ENCODE data around the gene FAM135A. TPM values are rescaled to one million over a fixed set of nuclear protein-coding genes. Genes with fewer than 3 reads are reported as not detected.

Gene FAM135A
- total and polyA plus RNA-seq, 2 of the 4 experiments (the other 2 are of a cell fraction) = 2.2 to 7.9 TPM

DNA sequence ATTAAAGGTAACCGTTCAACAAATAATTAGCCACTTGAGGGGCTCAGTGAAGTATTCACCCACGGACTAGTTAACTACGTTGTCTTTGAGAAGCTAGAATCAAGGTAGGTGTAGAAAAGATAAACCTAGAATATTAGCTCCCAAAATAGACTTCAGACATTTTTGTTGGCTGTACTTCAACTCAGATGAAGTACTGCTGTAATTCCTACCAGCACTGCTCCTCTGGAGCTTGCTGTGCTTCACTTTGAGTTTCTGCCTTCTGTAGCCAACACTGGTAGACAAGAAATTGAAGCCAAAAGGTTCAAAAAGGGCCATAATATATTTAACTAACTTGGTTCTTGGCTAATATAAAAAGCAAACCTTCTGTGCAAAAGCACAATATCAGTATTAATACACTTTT is 134.6 kb downstream of the FAM135A start:
- intact Hi-C loops (cut with micrococcal nuclease) = loop anchor here (1.0 to 5.0 kb wide), 3 partner anchors 139 to 409 kb away; partner anchors contain the start of gene B3GAT2
- H2BK15ac ChIP-seq (ENCODE audit: low read depth, low read length) = no peak overlapping the region

More for the DNA sequence above, 134.6 kb downstream of the FAM135A start:
- H2AK9ac ChIP-seq (replicated peaks; ENCODE audit: low read depth, low read length, poor library complexity) = no peak overlapping the region
- H2BK120ac ChIP-seq (ENCODE audit: low read depth, low read length) = no peak overlapping the region
- dilution Hi-C loops (cut with HindIII; ENCODE audit: low sequenced_read_pairs, unreplicated experiment) = no loop called here
- no peaks in the 10 kb centered on the region for H3K9me1 ChIP-seq (ENCODE audit: insufficient read depth, low read length)
- no peak overlapping the region for H3K56ac ChIP-seq (ENCODE audit: extremely low read depth, insufficient read depth, low read length)
- no peak overlapping the region for H3K23ac ChIP-seq (ENCODE audit: low read depth, low read length)
- H4K20me1 ChIP-seq (ENCODE audit: insufficient read depth, low read length) = no peaks in the 10 kb centered on the region
- TF ChIP-seq, protein P1, sequence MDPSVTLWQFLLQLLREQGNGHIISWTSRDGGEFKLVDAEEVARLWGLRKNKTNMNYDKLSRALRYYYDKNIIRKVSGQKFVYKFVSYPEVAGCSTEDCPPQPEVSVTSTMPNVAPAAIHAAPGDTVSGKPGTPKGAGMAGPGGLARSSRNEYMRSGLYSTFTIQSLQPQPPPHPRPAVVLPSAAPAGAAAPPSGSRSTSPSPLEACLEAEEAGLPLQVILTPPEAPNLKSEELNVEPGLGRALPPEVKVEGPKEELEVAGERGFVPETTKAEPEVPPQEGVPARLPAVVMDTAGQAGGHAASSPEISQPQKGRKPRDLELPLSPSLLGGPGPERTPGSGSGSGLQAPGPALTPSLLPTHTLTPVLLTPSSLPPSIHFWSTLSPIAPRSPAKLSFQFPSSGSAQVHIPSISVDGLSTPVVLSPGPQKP (IDR thresholded peaks at IDR 0.05; ENCODE audit: borderline replicate concordance, low read depth, low read length) = no peak
- no peak for TF ChIP-seq POLR2A (IDR thresholded peaks at IDR 0.05; ENCODE audit: low read depth, low read length)
- TF ChIP-seq CHD1 (IDR thresholded peaks at IDR 0.05; ENCODE audit: low read depth, low read length) = no peak
- no peak for TF ChIP-seq FOS (IDR thresholded peaks at IDR 0.05; ENCODE audit: low read depth, low read length)
- no peak for TF ChIP-seq RAD21 (IDR thresholded peaks at IDR 0.05; ENCODE audit: low read length)
- no peak for TF ChIP-seq MAZ (IDR thresholded peaks at IDR 0.05; ENCODE audit: borderline replicate concordance, low read depth, low read length)
- no peak for TF ChIP-seq RFX5 (IDR thresholded peaks at IDR 0.05; ENCODE audit: low read depth, low read length)
- TF ChIP-seq CEBPB (IDR thresholded peaks at IDR 0.05; ENCODE audit: low read depth, low read length) = no peak
- TF ChIP-seq MXI1 (IDR thresholded peaks at IDR 0.05; ENCODE audit: borderline replicate concordance, low read depth, low read length) = no peak
- no peak for TF ChIP-seq MAFK (IDR thresholded peaks at IDR 0.05; ENCODE audit: low read depth, low read length)
- TF ChIP-seq NFE2L2 (IDR thresholded peaks at IDR 0.05; ENCODE audit: low read depth, low read length) = no peak
- TF ChIP-seq, protein P2, sequence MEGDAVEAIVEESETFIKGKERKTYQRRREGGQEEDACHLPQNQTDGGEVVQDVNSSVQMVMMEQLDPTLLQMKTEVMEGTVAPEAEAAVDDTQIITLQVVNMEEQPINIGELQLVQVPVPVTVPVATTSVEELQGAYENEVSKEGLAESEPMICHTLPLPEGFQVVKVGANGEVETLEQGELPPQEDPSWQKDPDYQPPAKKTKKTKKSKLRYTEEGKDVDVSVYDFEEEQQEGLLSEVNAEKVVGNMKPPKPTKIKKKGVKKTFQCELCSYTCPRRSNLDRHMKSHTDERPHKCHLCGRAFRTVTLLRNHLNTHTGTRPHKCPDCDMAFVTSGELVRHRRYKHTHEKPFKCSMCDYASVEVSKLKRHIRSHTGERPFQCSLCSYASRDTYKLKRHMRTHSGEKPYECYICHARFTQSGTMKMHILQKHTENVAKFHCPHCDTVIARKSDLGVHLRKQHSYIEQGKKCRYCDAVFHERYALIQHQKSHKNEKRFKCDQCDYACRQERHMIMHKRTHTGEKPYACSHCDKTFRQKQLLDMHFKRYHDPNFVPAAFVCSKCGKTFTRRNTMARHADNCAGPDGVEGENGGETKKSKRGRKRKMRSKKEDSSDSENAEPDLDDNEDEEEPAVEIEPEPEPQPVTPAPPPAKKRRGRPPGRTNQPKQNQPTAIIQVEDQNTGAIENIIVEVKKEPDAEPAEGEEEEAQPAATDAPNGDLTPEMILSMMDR (conservative IDR thresholded peaks at IDR 0.05; ENCODE audit: low read depth, low read length) = no peak
- no peak for TF ChIP-seq BHLHE40 (IDR thresholded peaks at IDR 0.05; ENCODE audit: low read depth, low read length)
- ChIA-PET POLR2A (ENCODE audit: unreplicated experiment) (no interaction called here), CTCF (interaction anchor here (1.2 kb wide), 1 partner anchor 19 kb away, joined by 6 read pairs; the partner anchor contains the start of gene SDHAF4)
- no peak overlapping the region for H2AK5ac ChIP-seq (ENCODE audit: low read depth, low read length)
- H3K14ac ChIP-seq (replicated peaks; ENCODE audit: low read depth, low read length) = no peak overlapping the region
- ATAC-seq (ENCODE audit: low read depth) (no peak), DNase-seq (no peak)
- H4K5ac ChIP-seq (ENCODE audit: low read depth, low read length) = no peak overlapping the region
- no peak overlapping the region for H2AFZ ChIP-seq (replicated peaks; ENCODE audit: low read length, poor library complexity)
- H3K4me3 ChIP-seq (ENCODE audit: insufficient read depth, low read depth, low read length) = no peak overlapping the region
- H3K27me3 ChIP-seq (ENCODE audit: control insufficient read depth, insufficient read depth, low read length) = no peaks in the 10 kb centered on the region
- H3K36me3 ChIP-seq (ENCODE audit: control insufficient read depth, insufficient read depth, low read length) = no peaks in the 10 kb centered on the region
- H2BK20ac ChIP-seq (ENCODE audit: low read depth, low read length) = no peak overlapping the region
- BruUV-seq (replicated peaks) = no TSS peak
- H3K9ac ChIP-seq (ENCODE audit: low read depth, low read length) = no peak overlapping the region
- no peak overlapping the region for H3K27ac ChIP-seq (ENCODE audit: insufficient read depth, low read length)
- no CpG with 5 or more reads among the region's 3 CpGs for WGBS, 2 experiments (ENCODE audit: extremely low coverage in 2 of 2, insufficient read length in 1 of 2)
- H3K18ac ChIP-seq (ENCODE audit: low read depth, low read length) = no peak overlapping the region
- H4K91ac ChIP-seq (ENCODE audit: insufficient read depth, low read depth, low read length) = no peak overlapping the region
- no peak overlapping the region for H2BK5ac ChIP-seq (ENCODE audit: low read depth, low read length, poor library complexity, severe bottlenecking)
- H3K9me3 ChIP-seq (ENCODE audit: control insufficient read depth, insufficient read depth, low read length) = no peaks in the 10 kb centered on the region
- H3K79me1 ChIP-seq (ENCODE audit: low read depth in 1 of 2, low read length in 2 of 2) = no peaks in the 10 kb centered on the region
- H3K4ac ChIP-seq (ENCODE audit: low read depth, low read length) = no peak overlapping the region
- no peak overlapping the region for H4K8ac ChIP-seq (ENCODE audit: low read depth in 2 of 2, low read length in 2 of 2)
- H3K4me2 ChIP-seq (ENCODE audit: low read depth, low read length) = no peak overlapping the region
- no peaks in the 10 kb centered on the region for H3K4me1 ChIP-seq (ENCODE audit: control insufficient read depth, insufficient read depth, low read length)
- in situ Hi-C loops (cut with MboI; ENCODE audit: low sequenced_read_pairs) = no loop called here

All from IMR-90 (cell line).